Stimulated activated CD4-positive, alpha-beta T cell treated with anti-CD3 and anti-CD28 coated beads, Interleukin-1b, Interleukin-23, amount 100 ng/mL, for 4 hours (primary cell): Measurements from ENCODE around the gene DNM3.

Source experiments
- DNase-seq, 2 donors: peaks; one replicate each; pipeline ENCODE4 v3.0.0-alpha.2; 2020; ENCODE audit warnings: low read depth in 2 of 2

The DNM3 gene

GRCh38 chr1:172236958-172237357 lies 395.7 kb downstream of the DNM3 start:
- DNase-seq: no peak

- no peak for DNase-seq
Measured at GRCh38 chr1:172238158-172238557, 396.9 kb downstream of the DNM3 start.

GRCh38 chr1:172238965-172239364 lies 397.7 kb downstream of the DNM3 start:
- DNase-seq: no peak

- no peak for DNase-seq
Measured at GRCh38 chr1:172239901-172240300, 398.6 kb downstream of the DNM3 start.

- no peak for DNase-seq
Measured at GRCh38 chr1:172241540-172241939, 400.2 kb downstream of the DNM3 start.

- DNase-seq: no peak
Measured at GRCh38 chr1:172244865-172245264, 403.6 kb downstream of the DNM3 start.

- no peak for DNase-seq
Measured at GRCh38 chr1:172245788-172246187, 404.5 kb downstream of the DNM3 start.

- DNase-seq: no peak
Measured at GRCh38 chr1:172246521-172247390, 405.5 kb downstream of the DNM3 start.

- no peak for DNase-seq
Measured at GRCh38 chr1:172251486-172251885, 410.2 kb downstream of the DNM3 start.

GRCh38 chr1:172252321-172252720 lies 411.0 kb downstream of the DNM3 start:
- DNase-seq: no peak

- DNase-seq: no peak
Measured at GRCh38 chr1:172252958-172253357, 411.7 kb downstream of the DNM3 start.

GRCh38 chr1:172254521-172255222 lies 413.4 kb downstream of the DNM3 start:
- DNase-seq: no peak

GRCh38 chr1:172255223-172255560 lies 413.9 kb downstream of the DNM3 start:
- DNase-seq: no peak

- no peak for DNase-seq
Measured at GRCh38 chr1:172265905-172266304, 424.6 kb downstream of the DNM3 start.

- DNase-seq: no peak
Measured at GRCh38 chr1:172266528-172267174, 425.4 kb downstream of the DNM3 start.

- DNase-seq: no peak
Measured at GRCh38 chr1:172268237-172268636, 426.9 kb downstream of the DNM3 start.

- DNase-seq: no peak
Measured at GRCh38 chr1:172269084-172269483, 427.8 kb downstream of the DNM3 start.

- no peak for DNase-seq
Measured at GRCh38 chr1:172269644-172270043, 428.3 kb downstream of the DNM3 start.

- DNase-seq: no peak
Measured at GRCh38 chr1:172270605-172271004, 429.3 kb downstream of the DNM3 start.

- DNase-seq: no peak
Measured at GRCh38 chr1:172272087-172272486, 430.8 kb downstream of the DNM3 start.

GRCh38 chr1:172273647-172274396 lies 432.5 kb downstream of the DNM3 start:
- DNase-seq: no peak

GRCh38 chr1:172275478-172275877 lies 434.2 kb downstream of the DNM3 start:
- no peak for DNase-seq
